H9 (cell line): ENCODE data around the gene PGF. TPM values are rescaled to one million over a fixed set of nuclear protein-coding genes. Genes with fewer than 3 reads are reported as not detected.

Experiments
- DNase-seq: peaks from one replicate; pipeline ENCODE4 v3.0.0-alpha.2; 2017
- H2AFZ ChIP-seq: one replicate; pipeline ENCODE4 v1.6.1; 2013; ENCODE audit warnings: mild to moderate bottlenecking, low read length, control low read depth, moderate library complexity
- H2AK5ac ChIP-seq: 2 replicates; pipeline ENCODE4 v1.6.1; 2013; ENCODE audit warnings: low read length, control low read depth, mixed read lengths; ENCODE audit not compliant: insufficient read length
- H2BK120ac ChIP-seq: one replicate; pipeline ENCODE4 v1.6.1; 2013; ENCODE audit warnings: low read depth, mild to moderate bottlenecking, low read length, control low read depth, inconsistent platforms; ENCODE audit not compliant: poor library complexity, severe bottlenecking
- H2BK12ac ChIP-seq: 2 replicates; pipeline ENCODE4 v1.6.1; 2013; ENCODE audit warnings: low read length, control low read depth, mixed read lengths, low read depth; ENCODE audit not compliant: insufficient read length
- H2BK15ac ChIP-seq: 2 replicates; pipeline ENCODE4 v1.6.1; 2013; ENCODE audit warnings: low read depth, low read length, control low read depth
- H2BK20ac ChIP-seq: one replicate; pipeline ENCODE4 v1.6.1; 2013; ENCODE audit warnings: low read depth, mild to moderate bottlenecking, low read length, control low read depth, inconsistent platforms; ENCODE audit not compliant: poor library complexity, severe bottlenecking
- H2BK5ac ChIP-seq: 2 replicates; pipeline ENCODE4 v1.6.1; 2013; ENCODE audit warnings: low read length, control low read depth, mixed read lengths; ENCODE audit not compliant: insufficient read length
- H3K14ac ChIP-seq: 2 replicates; pipeline ENCODE4 v1.6.1; 2013; ENCODE audit warnings: low read length, control low read depth; ENCODE audit not compliant: insufficient read depth
- H3K18ac ChIP-seq: 2 replicates; pipeline ENCODE4 v1.6.1; 2013; ENCODE audit warnings: low read depth, mild to moderate bottlenecking, mixed read lengths, low read length, control low read depth; ENCODE audit not compliant: insufficient read length
- H3K23ac ChIP-seq: 2 replicates; pipeline ENCODE4 v1.6.1; 2013; ENCODE audit warnings: low read length, control low read depth, mixed read lengths, low read depth; ENCODE audit not compliant: insufficient read length
- H3K23me2 ChIP-seq: 2 replicates; pipeline ENCODE4 v1.6.1; 2013; ENCODE audit warnings: low read depth, mild to moderate bottlenecking, mixed read lengths, low read length, control low read depth; ENCODE audit not compliant: insufficient read length, poor library complexity, severe bottlenecking
- H3K27ac ChIP-seq: 2 replicates; pipeline ENCODE4 v1.5.1; 2013; ENCODE audit warnings: low read length, control low read depth, mixed read lengths, low read depth; ENCODE audit not compliant: insufficient read length
- H3K27me3 ChIP-seq: 2 replicates; pipeline ENCODE4 v1.6.1; 2013; ENCODE audit warnings: low read length, control low read depth, inconsistent platforms; ENCODE audit not compliant: insufficient read depth
- H3K4ac ChIP-seq: 2 replicates; pipeline ENCODE4 v1.6.1; 2013; ENCODE audit warnings: low read depth, mild to moderate bottlenecking, control low read depth, inconsistent platforms, low read length, moderate library complexity
- H3K4me1 ChIP-seq: 2 replicates; pipeline ENCODE4 v1.6.1; 2013; ENCODE audit warnings: low read length, control low read depth, inconsistent platforms; ENCODE audit not compliant: insufficient read depth
- H3K4me2 ChIP-seq: 2 replicates; pipeline ENCODE4 v1.6.1; 2013; ENCODE audit warnings: low read length, control low read depth, mixed read lengths; ENCODE audit not compliant: insufficient read length, insufficient read depth
- H3K56ac ChIP-seq: 2 replicates; pipeline ENCODE4 v1.6.1; 2013; ENCODE audit warnings: low read depth, mild to moderate bottlenecking, mixed read lengths, low read length, control low read depth; ENCODE audit not compliant: insufficient read length
- H3K79me1 ChIP-seq: 2 replicates; pipeline ENCODE4 v1.6.1; 2013; ENCODE audit warnings: low read depth, mild to moderate bottlenecking, moderate library complexity, low read length, control low read depth, inconsistent platforms; ENCODE audit not compliant: insufficient read depth, poor library complexity, severe bottlenecking
- H3K79me2 ChIP-seq: 2 replicates; pipeline ENCODE4 v1.6.1; 2013; ENCODE audit warnings: low read length, control low read depth, inconsistent platforms; ENCODE audit not compliant: insufficient read depth
- H3K9ac ChIP-seq: 2 replicates; pipeline ENCODE4 v1.6.1; 2013; ENCODE audit warnings: low read length, control low read depth, mixed read lengths; ENCODE audit not compliant: insufficient read length; ENCODE audit errors: extremely low read depth
- H3K9me3 ChIP-seq: one replicate; pipeline ENCODE4 v1.6.1; 2013; ENCODE audit warnings: low read depth, low read length, inconsistent platforms; ENCODE audit not compliant: control insufficient read depth
- H3T11ph ChIP-seq: one replicate; pipeline ENCODE4 v1.6.1; 2013; ENCODE audit warnings: mild to moderate bottlenecking, low read length, control low read depth, inconsistent platforms
- H4K20me1 ChIP-seq: one replicate; pipeline ENCODE4 v1.6.1; 2013; ENCODE audit not compliant: control insufficient read depth, insufficient read length, insufficient read depth
- H4K5ac ChIP-seq: 2 replicates; pipeline ENCODE4 v1.6.1; 2013; ENCODE audit warnings: low read depth, mild to moderate bottlenecking, mixed read lengths, low read length, control low read depth; ENCODE audit not compliant: insufficient read length
- H4K8ac ChIP-seq: replicated peaks from 2 replicates; pipeline ENCODE4 v1.6.1; 2013; ENCODE audit warnings: low read length, control low read depth, mixed read lengths, low read depth; ENCODE audit not compliant: insufficient read length
- H4K91ac ChIP-seq: 2 replicates; pipeline ENCODE4 v1.6.1; 2013; ENCODE audit warnings: low read depth, mild to moderate bottlenecking, moderate library complexity, mixed read lengths, low read length, control low read depth; ENCODE audit not compliant: insufficient read length
- H3K27ac Mint-ChIP-seq, 3 experiments: 2 replicates in 2 of 3; 3 replicates in 1 of 3; pipeline ENCODE4 v1.8.0; 2020 to 2021; ENCODE audit warnings: mixed read lengths in 3 of 3, mild to moderate bottlenecking in 1 of 3, moderate library complexity in 1 of 3
- H3K27me3 Mint-ChIP-seq: 2 replicates; pipeline ENCODE4 v1.8.0; 2021; ENCODE audit warnings: low read depth, mild to moderate bottlenecking, moderate library complexity, mixed read lengths
- H3K36me3 Mint-ChIP-seq, 3 experiments: 2 replicates in 2 of 3; 3 replicates in 1 of 3; pipeline ENCODE4 v1.8.0; 2020 to 2021; ENCODE audit warnings: low read depth in 3 of 3, mixed read lengths in 3 of 3; ENCODE audit not compliant: insufficient read depth in 1 of 3
- H3K4me1 Mint-ChIP-seq, 2 experiments: 2 replicates each; pipeline ENCODE4 v1.8.0; 2020; ENCODE audit warnings: mixed read lengths in 2 of 2
- H3K4me3 Mint-ChIP-seq, 2 experiments: 2 replicates in 1 of 2; 3 replicates in 1 of 2; pipeline ENCODE4 v1.8.0; 2020 to 2021; ENCODE audit warnings: mild to moderate bottlenecking in 2 of 2, mixed read lengths in 2 of 2, moderate library complexity in 1 of 2
- H3K9me3 Mint-ChIP-seq, 2 experiments: 2 replicates in 1 of 2; 3 replicates in 1 of 2; pipeline ENCODE4 v1.8.0; 2020; ENCODE audit warnings: mild to moderate bottlenecking in 2 of 2, mixed read lengths in 2 of 2, moderate library complexity in 1 of 2
- WGBS: extraction: QIAGEN DNeasy Blood & Tissue Kit; methylation state at CpG from one replicate; pipeline ENCODE4 v1.1.7; 2013; ENCODE audit warnings: missing lambda C conversion rate, low lambda C conversion rate, mixed read lengths; ENCODE audit not compliant: insufficient read length; ENCODE audit errors: extremely low coverage; 5-methylcytosine and 5-hydroxymethylcytosine counted together
- total RNA-seq: library from RNA; stranded (reverse); gene quantifications from 2 replicates; pipeline ENCODE4 v1.2.1, GENCODE V29; 2021
- TF ChIP-seq, protein P1 (sequence below): fragments of 200-600 bp; sonication (generic); conservative IDR thresholded peaks from 3 replicates; pipeline ENCODE4 v1.8.0; 2021; ENCODE audit warnings: antibody characterized with exemption, mild to moderate bottlenecking

PGF gene
- total RNA-seq, 1 experiment from 2014 or later: 2.3 TPM

DNA sequence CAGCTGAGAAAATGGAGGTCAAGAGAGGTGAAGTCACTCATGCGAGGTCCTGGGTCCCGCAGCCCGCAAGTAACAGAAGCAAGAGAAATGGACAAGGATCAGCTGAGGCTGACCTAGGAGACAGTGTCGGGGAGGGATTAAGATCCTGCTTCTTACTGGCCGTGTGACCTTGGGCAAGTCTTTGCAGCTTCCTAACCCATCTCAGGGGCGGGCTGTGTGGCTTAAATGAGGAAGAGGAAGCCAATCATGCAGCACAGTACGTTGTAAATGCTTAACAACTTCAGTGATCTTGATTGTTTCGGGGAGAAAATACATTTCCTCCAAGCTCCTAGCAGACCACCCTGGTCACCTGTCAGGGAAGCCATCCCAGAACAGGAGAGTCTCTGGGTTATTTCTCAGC, 7.1 kb upstream of the PGF start:
- Mint-ChIP-seq H3K27ac (no peak overlapping the region), H3K36me3 (no peaks in the 10 kb centered on the region), H3K4me3 (peak overlapping the region in 1 of 2 experiments; percentile 41; a peak in 1 of 5 replicates), H3K4me1 (peaks cover 6 to 11% of the 10 kb centered on the region in 2 experiments), H3K27me3 (peaks cover 3% of the 10 kb centered on the region), H3K9me3 (no peaks in the 10 kb centered on the region)
- Histone ChIP-seq H4K5ac (no peak overlapping the region), H3K9me3 (no peaks in the 10 kb centered on the region), H2AFZ (no peak overlapping the region), H3K79me2 (no peaks in the 10 kb centered on the region), H3T11ph (no peak overlapping the region), H2BK5ac (no peak overlapping the region), H2BK20ac (no peak overlapping the region), H3K56ac (no peak overlapping the region), H2AK5ac (no peak overlapping the region), H3K27me3 (no peaks in the 10 kb centered on the region), H2BK15ac (no peak overlapping the region), H4K8ac (no peak overlapping the region), H3K14ac (no peak overlapping the region), H3K9ac (no peak overlapping the region), H3K27ac (no peak overlapping the region), H3K4ac (no peak overlapping the region), H2BK12ac (no peak overlapping the region), H3K4me2 (no peak overlapping the region), H3K23me2 (no peaks in the 10 kb centered on the region), H3K18ac (no peak overlapping the region), H3K23ac (no peak overlapping the region), H4K20me1 (no peaks in the 10 kb centered on the region), H3K4me1 (no peaks in the 10 kb centered on the region), H2BK120ac (no peak overlapping the region), H4K91ac (no peak overlapping the region), H3K79me1 (no peaks in the 10 kb centered on the region)
- DNase-seq: no peak
- TF ChIP-seq, protein P1, sequence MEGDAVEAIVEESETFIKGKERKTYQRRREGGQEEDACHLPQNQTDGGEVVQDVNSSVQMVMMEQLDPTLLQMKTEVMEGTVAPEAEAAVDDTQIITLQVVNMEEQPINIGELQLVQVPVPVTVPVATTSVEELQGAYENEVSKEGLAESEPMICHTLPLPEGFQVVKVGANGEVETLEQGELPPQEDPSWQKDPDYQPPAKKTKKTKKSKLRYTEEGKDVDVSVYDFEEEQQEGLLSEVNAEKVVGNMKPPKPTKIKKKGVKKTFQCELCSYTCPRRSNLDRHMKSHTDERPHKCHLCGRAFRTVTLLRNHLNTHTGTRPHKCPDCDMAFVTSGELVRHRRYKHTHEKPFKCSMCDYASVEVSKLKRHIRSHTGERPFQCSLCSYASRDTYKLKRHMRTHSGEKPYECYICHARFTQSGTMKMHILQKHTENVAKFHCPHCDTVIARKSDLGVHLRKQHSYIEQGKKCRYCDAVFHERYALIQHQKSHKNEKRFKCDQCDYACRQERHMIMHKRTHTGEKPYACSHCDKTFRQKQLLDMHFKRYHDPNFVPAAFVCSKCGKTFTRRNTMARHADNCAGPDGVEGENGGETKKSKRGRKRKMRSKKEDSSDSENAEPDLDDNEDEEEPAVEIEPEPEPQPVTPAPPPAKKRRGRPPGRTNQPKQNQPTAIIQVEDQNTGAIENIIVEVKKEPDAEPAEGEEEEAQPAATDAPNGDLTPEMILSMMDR: no peak
- WGBS: no CpG with 5 or more reads among the region's 8 CpGs
